A549 (cell line): Measurements from ENCODE around the gene BCR. TPM values are rescaled to one million over a fixed set of nuclear protein-coding genes. Genes with fewer than 3 reads are reported as not detected.

ENCODE experiments used
- ATAC-seq, 2 experiments: fragments of 200-7000 bp in 1 of 2; fragments of >200 bp in 1 of 2; cut with Nextera tagmentation in 1 of 2; cut with Tn5 transposase in 1 of 2; 3 replicates each; pipeline versions ENCODE4 v1.8.0 to v1.9.1; 2018 to 2020; ENCODE audit warnings: mild to moderate bottlenecking in 1 of 2, moderate library complexity in 1 of 2
- CTCF ChIA-PET: fragments of 300-600 bp; sonication (Branson Sonifier 250); formaldehyde crosslinking; extraction: SDS; loops from one replicate; lab custom pipeline; 2021; ENCODE audit warnings: antibody characterized with exemption, inconsistent platforms; lab: Yijun Ruan, JAX
- POLR2A ChIA-PET: fragments of 350-600 bp; formaldehyde crosslinking; extraction: SDS; loops from one replicate; lab custom pipeline; 2021; ENCODE audit warnings: antibody characterized with exemption, inconsistent platforms; lab: Yijun Ruan, JAX
- DNase-seq, 2 experiments: peaks; one replicate each; pipeline versions ENCODE4 v3.0.0 to v3.0.0-alpha.2; 2011 to 2016; ENCODE audit warnings: low read depth in 1 of 2, low spot score in 1 of 2
- FAIRE-seq: peaks from 2 replicates; lab custom pipeline; 2011; peaks lifted over from hg19 to GRCh38; lab: Jason Lieb, UNC
- H3K27ac ChIP-seq, 2 experiments: fragments of >200 bp; sonication (Bioruptor Twin); formaldehyde crosslinking; 3 replicates each; pipeline ENCODE4 v1.5.1; 2016 to 2017
- H3K4me1 ChIP-seq: fragments of >200 bp; sonication (Bioruptor Twin); formaldehyde crosslinking; 3 replicates; pipeline ENCODE4 v1.6.1; 2016
- H3K4me2 ChIP-seq: fragments of >200 bp; sonication (Bioruptor Twin); formaldehyde crosslinking; 3 replicates; pipeline ENCODE4 v1.6.1; 2016
- H3K4me3 ChIP-seq: fragments of >200 bp; sonication (Bioruptor Twin); formaldehyde crosslinking; 3 replicates; pipeline ENCODE4 v1.5.1; 2016
- H3K9me3 ChIP-seq: fragments of >200 bp; sonication (Bioruptor Twin); formaldehyde crosslinking; 3 replicates; pipeline ENCODE4 v1.6.1; 2016
- ATOH8 ChIP-seq: fragments of 250-450 bp; sonication (Bioruptor Pico); IDR thresholded peaks from 2 replicates; pipeline ENCODE4 v1.5.0; 2020; ENCODE audit warnings: low read depth, mild to moderate bottlenecking, moderate library complexity
- BCL3 ChIP-seq: fragments of >200 bp; sonication (Bioruptor Twin); formaldehyde crosslinking; IDR thresholded peaks from 3 replicates; pipeline ENCODE4 v1.6.1; 2016
- BHLHE40 ChIP-seq: IDR thresholded peaks from 2 replicates; pipeline ENCODE4 v1.6.1; 2012; ENCODE audit warnings: low read depth, low read length, inconsistent platforms
- CBX2 ChIP-seq: fragments of 200-600 bp; sonication (generic); IDR thresholded peaks from 2 replicates; pipeline ENCODE4 v1.6.1; 2016; ENCODE audit warnings: low read depth, mild to moderate bottlenecking, borderline replicate concordance
- CEBPB ChIP-seq, 2 experiments: fragments of >200 bp in 1 of 2; sonication (Bioruptor Twin) in 1 of 2; formaldehyde crosslinking in 1 of 2; IDR thresholded peaks; 2 replicates each; pipeline ENCODE4 v1.6.1; 2012 to 2016
- CHD2 ChIP-seq: fragments of 150-350 bp; IDR thresholded peaks from 2 replicates; pipeline ENCODE4 v1.6.1; 2014; ENCODE audit warnings: low read length; ENCODE audit not compliant: partially characterized antibody
- E2F6 ChIP-seq: IDR thresholded peaks from 2 replicates; pipeline ENCODE4 v1.6.1; 2012; ENCODE audit warnings: low read depth, borderline replicate concordance
- ELK1 ChIP-seq: fragments of 150-350 bp; IDR thresholded peaks from 2 replicates; pipeline ENCODE4 v1.6.1; 2014; ENCODE audit warnings: low read depth, mild to moderate bottlenecking, low read length
- HOXA7 ChIP-seq: fragments of 250-450 bp; sonication (Bioruptor Pico); IDR thresholded peaks from 2 replicates; pipeline ENCODE4 v1.5.0; 2020; ENCODE audit warnings: mild to moderate bottlenecking, moderate library complexity
- HOXB5 ChIP-seq: fragments of 250-450 bp; sonication (Bioruptor Pico); IDR thresholded peaks from 2 replicates; pipeline ENCODE4 v1.5.0; 2020; ENCODE audit warnings: mild to moderate bottlenecking, moderate library complexity
- JUN ChIP-seq, 2 experiments: fragments of >200 bp; sonication (Bioruptor Twin); formaldehyde crosslinking; IDR thresholded peaks; 2 replicates in 1 of 2; 3 replicates in 1 of 2; pipeline ENCODE4 v1.6.1; 2016 to 2017
- KDM5A ChIP-seq: fragments of 200-600 bp; sonication (generic); IDR thresholded peaks from 2 replicates; pipeline ENCODE4 v1.6.1; 2016; ENCODE audit warnings: antibody characterized with exemption, mild to moderate bottlenecking
- MAX ChIP-seq: IDR thresholded peaks from 2 replicates; pipeline ENCODE4 v1.6.1; 2012
- MAZ ChIP-seq: fragments of 150-350 bp; IDR thresholded peaks from 2 replicates; pipeline ENCODE4 v1.6.1; 2014; ENCODE audit warnings: antibody characterized with exemption, low read depth, low read length, borderline replicate concordance
- MYC ChIP-seq: IDR thresholded peaks from 2 replicates; pipeline ENCODE4 v1.6.1; 2012; ENCODE audit warnings: mild to moderate bottlenecking, inconsistent platforms, low read length, improper control_type of control experiment, borderline replicate concordance
- PHF8 ChIP-seq: fragments of 200-600 bp; sonication (generic); IDR thresholded peaks from 2 replicates; pipeline ENCODE4 v1.6.1; 2016; ENCODE audit warnings: low read depth, mild to moderate bottlenecking, antibody characterized with exemption, moderate library complexity, borderline replicate concordance
- POLR2A ChIP-seq: IDR thresholded peaks from 2 replicates; pipeline ENCODE4 v1.6.1; 2012; ENCODE audit warnings: mild to moderate bottlenecking, low read length
- REST ChIP-seq: fragments of 200-600 bp; sonication (generic); IDR thresholded peaks from 2 replicates; pipeline ENCODE4 v1.6.1; 2016; ENCODE audit warnings: antibody characterized with exemption, mild to moderate bottlenecking, moderate library complexity
- RNF2 ChIP-seq: fragments of 200-600 bp; sonication (generic); IDR thresholded peaks from 2 replicates; pipeline ENCODE4 v1.6.1; 2016; ENCODE audit warnings: low read depth, mild to moderate bottlenecking, antibody characterized with exemption, moderate library complexity, borderline replicate concordance
- TFCP2L1 ChIP-seq: fragments of 250-450 bp; sonication (Bioruptor Pico); IDR thresholded peaks from 2 replicates; pipeline ENCODE4 v1.5.0; 2021; ENCODE audit warnings: mild to moderate bottlenecking
- ZNF302 ChIP-seq: fragments of 250-450 bp; sonication (Bioruptor Pico); IDR thresholded peaks from 2 replicates; pipeline ENCODE4 v1.9.0; 2021; ENCODE audit warnings: inconsistent platforms, mild to moderate bottlenecking, moderate library complexity
- WGBS: methylation state at CpG from one replicate; pipeline ENCODE4 v1.1.6; 2017; ENCODE audit errors: missing lambda C conversion rate; 5-methylcytosine and 5-hydroxymethylcytosine counted together
- polyA plus RNA-seq, 4 experiments: library from polyadenylated mRNA; depleted of rRNA in 3 of 4; stranded (reverse); fragments of >200 nt; fragmentation: RNase III in 1 of 4; extraction: RNeasy Plus Mini Kit Qiagen cat#74134 plus additional on column Dnase treatment in 1 of 4; gene quantifications; 2 replicates in 3 of 4; 3 replicates in 1 of 4; pipeline ENCODE4 v1.2.3, GENCODE V29; 2011 to 2017

BCR gene
- polyA plus RNA-seq, 2 of the 4 experiments (the other 2 are of a cell fraction), result 14.7 to 16.4 TPM

GRCh38 chr22:23245799-23246136, 65.5 kb downstream of the BCR start:
- no peak overlapping the region for H3K27ac ChIP-seq
- 66% methylated on average over 8 of the region's 8 CpGs for WGBS
- CTCF ChIA-PET, result no interaction called here
- no peak for ATAC-seq
- H3K4me2 ChIP-seq, result no peak overlapping the region
- H3K9me3 ChIP-seq, result no peaks in the 10 kb centered on the region
- no peaks in the 10 kb centered on the region; the same call in 2 of the 3 replicates for H3K4me1 ChIP-seq
- TF ChIP-seq MYC (no peak), BHLHE40 (no peak), HOXA7 (CRISPR knock-in tag) (no peak), JUN (IDR thresholded peaks at IDR 0.05) (no peak), MAZ (no peak), ZNF302 (no peak), BCL3 (no peak), E2F6 (no peak), KDM5A (no peak), POLR2A (no peak), ELK1 (no peak), CHD2 (no peak)
- DNase-seq, result no peak
- no peak overlapping the region for H3K4me3 ChIP-seq
- POLR2A ChIA-PET, result no interaction called here
- no peak for FAIRE-seq

GRCh38 chr22:23246982-23247766, 66.9 kb downstream of the BCR start:
- no peak for TF ChIP-seq TFCP2L1 (CRISPR knock-in tag)
- WGBS, result 83% methylated on average over 9 of the region's 13 CpGs
- no peak overlapping the region for H3K27ac ChIP-seq
- H3K9me3 ChIP-seq, result no peaks in the 10 kb centered on the region
- DNase-seq (no peak), ATAC-seq (no peak), FAIRE-seq (no peak)
- no peak overlapping the region for H3K4me2 ChIP-seq
- POLR2A ChIA-PET, result no interaction called here
- no peak overlapping the region for H3K4me3 ChIP-seq
- CTCF ChIA-PET, result no interaction called here
- peaks cover 8% of the 10 kb centered on the region; the same call in 1 of the 3 replicates for H3K4me1 ChIP-seq

- 100% methylated on average over 1 of the region's 2 CpGs for WGBS
- CTCF ChIA-PET, result no interaction called here
- H3K4me1 ChIP-seq, result peaks cover 8% of the 10 kb centered on the region; the same call in 1 of the 3 replicates
- no peak for FAIRE-seq
- no peak overlapping the region for H3K27ac ChIP-seq
- H3K9me3 ChIP-seq, result no peaks in the 10 kb centered on the region
- H3K4me3 ChIP-seq, result no peak overlapping the region
- ATAC-seq, result no peak
- H3K4me2 ChIP-seq, result no peak overlapping the region
- POLR2A ChIA-PET, result no interaction called here
- no peak for TF ChIP-seq CBX2
- TF ChIP-seq RNF2, result no peak
- TF ChIP-seq ZNF302, result no peak
- no peak for TF ChIP-seq HOXB5 (CRISPR knock-in tag)
- TF ChIP-seq REST, result no peak
- TF ChIP-seq CEBPB (IDR thresholded peaks at IDR 0.05), result no peak
- TF ChIP-seq PHF8, result no peak
- TF ChIP-seq ATOH8 (CRISPR knock-in tag), result no peak
- no peak for TF ChIP-seq MAX
- DNase-seq, result no peak
Measured at GRCh38 chr22:23248583-23248982, 68.3 kb downstream of the BCR start.
